WTC11 (cell line): ENCODE measurements around the gene ARAP1. TPM values are rescaled to one million over a fixed set of nuclear protein-coding genes. Genes with fewer than 3 reads are reported as not detected.

Source experiments
- ATAC-seq: fragments of 200-7000 bp; cut with Tn5 transposase; 2 replicates; pipeline ENCODE4 v1.10.0; 2021; ENCODE audit warnings: mild to moderate bottlenecking, moderate library complexity
- CTCF ChIA-PET: fragments of 300-600 bp; sonication (Branson Sonifier 250); formaldehyde crosslinking; loops from one replicate; lab custom pipeline; 2021; ENCODE audit warnings: antibody characterized with exemption; lab: Charles Lee
- POLR2A ChIA-PET: fragments of 350-600 bp; sonication (Branson Sonifier 250); formaldehyde crosslinking; loops from one replicate; lab custom pipeline; 2021; ENCODE audit warnings: antibody characterized with exemption; lab: Charles Lee
- DNase-seq: peaks from one replicate; pipeline ENCODE4 v3.0.0; 2021; ENCODE audit warnings: low spot score
- H3K27ac Mint-ChIP-seq: 2 replicates; pipeline ENCODE4 v1.8.0; 2021; ENCODE audit warnings: mixed read lengths
- H3K27me3 Mint-ChIP-seq: 2 replicates; pipeline ENCODE4 v1.8.0; 2021; ENCODE audit warnings: low read depth, mild to moderate bottlenecking, moderate library complexity, mixed read lengths
- H3K36me3 Mint-ChIP-seq: 2 replicates; pipeline ENCODE4 v1.8.0; 2021; ENCODE audit warnings: mixed read lengths
- H3K4me1 Mint-ChIP-seq: 2 replicates; pipeline ENCODE4 v1.8.0; 2022; ENCODE audit warnings: mixed read lengths
- H3K4me3 Mint-ChIP-seq: 2 replicates; pipeline ENCODE4 v1.8.0; 2021; ENCODE audit warnings: mild to moderate bottlenecking, moderate library complexity, mixed read lengths
- H3K9me3 Mint-ChIP-seq: 2 replicates; pipeline ENCODE4 v1.8.0; 2021; ENCODE audit warnings: mixed read lengths
- ATF6 ChIP-seq: sonication (generic); formaldehyde crosslinking; IDR thresholded peaks from 2 replicates; pipeline ENCODE4 v1.8.1; 2023; ENCODE audit warnings: mild to moderate bottlenecking, missing genetic modification reagents
- FOXP1 ChIP-seq: sonication (generic); formaldehyde crosslinking; IDR thresholded peaks from 2 replicates; pipeline ENCODE4 v1.8.0; 2022; ENCODE audit warnings: missing genetic modification reagents, mild to moderate bottlenecking, moderate library complexity, borderline replicate concordance
- GTF2I ChIP-seq: fragments of 250-450 bp; sonication (Bioruptor Pico); conservative IDR thresholded peaks from 2 replicates; pipeline ENCODE4 v1.4.0; 2021; ENCODE audit warnings: mild to moderate bottlenecking
- IRF2 ChIP-seq: sonication (generic); formaldehyde crosslinking; IDR thresholded peaks from 2 replicates; pipeline ENCODE4 v1.8.0; 2022; ENCODE audit warnings: low read depth, missing genetic modification reagents, borderline replicate concordance
- JAZF1 ChIP-seq: fragments of 250-450 bp; sonication (Bioruptor Pico); IDR thresholded peaks from 2 replicates; pipeline ENCODE4 v1.9.0; 2021; ENCODE audit warnings: moderate library complexity, mild to moderate bottlenecking, inconsistent platforms
- NR3C1 ChIP-seq: sonication (generic); formaldehyde crosslinking; conservative IDR thresholded peaks from 2 replicates; pipeline ENCODE4 v1.8.1; 2023; ENCODE audit warnings: low read depth, mild to moderate bottlenecking, missing genetic modification reagents
- PRDM15 ChIP-seq: sonication (generic); formaldehyde crosslinking; IDR thresholded peaks from 2 replicates; pipeline ENCODE4 v1.8.0; 2022; ENCODE audit warnings: missing genetic modification reagents
- RORB ChIP-seq: fragments of 250-450 bp; sonication (Bioruptor Pico); IDR thresholded peaks from 2 replicates; pipeline ENCODE4 v1.9.0; 2021; ENCODE audit warnings: mild to moderate bottlenecking
- ZNF317 ChIP-seq: sonication (generic); formaldehyde crosslinking; IDR thresholded peaks from 2 replicates; pipeline ENCODE4 v1.8.1; 2023; ENCODE audit warnings: low read depth, mild to moderate bottlenecking, moderate library complexity, missing genetic modification reagents, borderline replicate concordance
- ZNF396 ChIP-seq: fragments of 250-450 bp; sonication (Bioruptor Pico); IDR thresholded peaks from 2 replicates; pipeline ENCODE4 v1.8.0; 2021; ENCODE audit warnings: mild to moderate bottlenecking, moderate library complexity, borderline replicate concordance
- ZNF671 ChIP-seq: fragments of 250-450 bp; sonication (Bioruptor Pico); IDR thresholded peaks from 2 replicates; pipeline ENCODE4 v1.8.0; 2021; ENCODE audit warnings: mild to moderate bottlenecking
- total RNA-seq: library from RNA; stranded (reverse); gene quantifications from 3 replicates; pipeline ENCODE4 v1.2.3, GENCODE V29; 2021
- TF ChIP-seq, protein P1 (sequence below): fragments of 250-450 bp; sonication (Bioruptor Pico); IDR thresholded peaks from 2 replicates; pipeline ENCODE4 v1.8.0; 2021; ENCODE audit warnings: mild to moderate bottlenecking
- TF ChIP-seq, protein P2 (sequence below): fragments of 250-450 bp; sonication (Bioruptor Pico); IDR thresholded peaks from 2 replicates; pipeline ENCODE4 v1.9.0; 2021; ENCODE audit warnings: mild to moderate bottlenecking
- TF ChIP-seq, protein P3 (sequence below): sonication (generic); formaldehyde crosslinking; IDR thresholded peaks from 2 replicates; pipeline ENCODE4 v1.8.1; 2022; ENCODE audit warnings: low read depth, missing genetic modification reagents, borderline replicate concordance

Gene ARAP1
- total RNA-seq, 1 experiment from 2014 or later = 98.8 TPM

GRCh38 chr11:72770799-72771198 is 18.6 kb upstream of the ARAP1 start:
- no peak for ATAC-seq
- CTCF ChIA-PET = interaction anchor here (1.3 to 1.8 kb wide), 5 partner anchors 10 to 46 kb away, joined by 3 to 8 read pairs (median 4); partner anchors contain the start of gene STARD10

DNA sequence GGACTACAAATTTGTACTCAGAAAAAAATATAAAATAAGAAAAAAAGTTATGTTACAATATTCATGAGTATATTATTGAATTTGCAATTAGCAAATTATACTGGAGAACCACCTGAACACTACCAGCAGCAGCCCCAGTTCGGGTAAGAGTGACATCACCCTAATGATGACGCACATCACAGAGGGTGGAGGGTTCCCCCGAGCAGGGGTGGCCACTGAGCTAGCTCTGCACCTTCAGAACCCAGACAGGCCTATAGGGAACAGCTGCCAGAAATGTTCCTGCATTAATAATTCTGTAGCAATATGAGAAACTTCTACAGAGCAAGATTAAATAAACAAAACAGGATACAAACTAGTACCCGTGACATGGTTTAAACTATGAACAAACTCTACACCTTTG is 17.5 kb upstream of the ARAP1 start:
- no peak overlapping the region for H3K4me3 Mint-ChIP-seq
- H3K27ac Mint-ChIP-seq = no peak overlapping the region
- ATAC-seq (no peak), DNase-seq (no peak)
- no peaks in the 10 kb centered on the region for H3K36me3 Mint-ChIP-seq
- H3K27me3 Mint-ChIP-seq = no peaks in the 10 kb centered on the region
- POLR2A ChIA-PET = no interaction called here
- H3K9me3 Mint-ChIP-seq = no peaks in the 10 kb centered on the region
- peaks cover 20% of the 10 kb centered on the region for H3K4me1 Mint-ChIP-seq
- TF ChIP-seq RORB (CRISPR knock-in tag) (no peak), IRF2 (CRISPR knock-in tag) (no peak), NR3C1 (CRISPR knock-in tag) (no peak), PRDM15 (CRISPR knock-in tag) (no peak), ATF6 (CRISPR knock-in tag) (no peak), GTF2I (no peak)
- CTCF ChIA-PET = interaction anchor here (0.5 to 1.4 kb wide), 2 partner anchors 44 to 127 kb away, joined by 3 to 4 read pairs; no protein-coding TSS in a partner anchor

More at GRCh38 chr11:72770799-72771198, 18.6 kb upstream of the ARAP1 start:
- Mint-ChIP-seq H3K9me3 (no peaks in the 10 kb centered on the region), H3K36me3 (no peaks in the 10 kb centered on the region), H3K4me1 (peaks cover 14% of the 10 kb centered on the region), H3K27me3 (no peaks in the 10 kb centered on the region), H3K27ac (no peak overlapping the region), H3K4me3 (no peak overlapping the region)
- POLR2A ChIA-PET = interaction anchor here (1.5 kb wide), 1 partner anchor 11 kb away, joined by 5 read pairs; no protein-coding TSS in a partner anchor
- TF ChIP-seq GTF2I (no peak), FOXP1 (no peak), ZNF671 (no peak), JAZF1 (CRISPR knock-in tag) (no peak), ZNF317 (no peak), ZNF396 (CRISPR knock-in tag) (no peak)
- TF ChIP-seq, protein P1, sequence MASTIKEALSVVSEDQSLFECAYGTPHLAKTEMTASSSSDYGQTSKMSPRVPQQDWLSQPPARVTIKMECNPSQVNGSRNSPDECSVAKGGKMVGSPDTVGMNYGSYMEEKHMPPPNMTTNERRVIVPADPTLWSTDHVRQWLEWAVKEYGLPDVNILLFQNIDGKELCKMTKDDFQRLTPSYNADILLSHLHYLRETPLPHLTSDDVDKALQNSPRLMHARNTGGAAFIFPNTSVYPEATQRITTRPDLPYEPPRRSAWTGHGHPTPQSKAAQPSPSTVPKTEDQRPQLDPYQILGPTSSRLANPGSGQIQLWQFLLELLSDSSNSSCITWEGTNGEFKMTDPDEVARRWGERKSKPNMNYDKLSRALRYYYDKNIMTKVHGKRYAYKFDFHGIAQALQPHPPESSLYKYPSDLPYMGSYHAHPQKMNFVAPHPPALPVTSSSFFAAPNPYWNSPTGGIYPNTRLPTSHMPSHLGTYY (CRISPR knock-in tag) = no peak
- TF ChIP-seq, protein P2, sequence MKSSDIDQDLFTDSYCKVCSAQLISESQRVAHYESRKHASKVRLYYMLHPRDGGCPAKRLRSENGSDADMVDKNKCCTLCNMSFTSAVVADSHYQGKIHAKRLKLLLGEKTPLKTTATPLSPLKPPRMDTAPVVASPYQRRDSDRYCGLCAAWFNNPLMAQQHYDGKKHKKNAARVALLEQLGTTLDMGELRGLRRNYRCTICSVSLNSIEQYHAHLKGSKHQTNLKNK (CRISPR knock-in tag) = no peak
- DNase-seq = no peak

GRCh38 chr11:72768581-72768980 is 16.4 kb upstream of the ARAP1 start:
- no peak for DNase-seq
- ChIA-PET CTCF (interaction anchor here (1.3 to 2.2 kb wide), 4 partner anchors 19 to 179 kb away, joined by 5 to 16 read pairs (median 8); partner anchors contain the start of gene STARD10), POLR2A (no interaction called here)
- no peak for ATAC-seq
- Mint-ChIP-seq H3K4me1 (peaks cover 30% of the 10 kb centered on the region), H3K4me3 (no peak overlapping the region), H3K9me3 (no peaks in the 10 kb centered on the region), H3K27ac (no peak overlapping the region), H3K36me3 (no peaks in the 10 kb centered on the region), H3K27me3 (no peaks in the 10 kb centered on the region)
- TF ChIP-seq, protein P3, sequence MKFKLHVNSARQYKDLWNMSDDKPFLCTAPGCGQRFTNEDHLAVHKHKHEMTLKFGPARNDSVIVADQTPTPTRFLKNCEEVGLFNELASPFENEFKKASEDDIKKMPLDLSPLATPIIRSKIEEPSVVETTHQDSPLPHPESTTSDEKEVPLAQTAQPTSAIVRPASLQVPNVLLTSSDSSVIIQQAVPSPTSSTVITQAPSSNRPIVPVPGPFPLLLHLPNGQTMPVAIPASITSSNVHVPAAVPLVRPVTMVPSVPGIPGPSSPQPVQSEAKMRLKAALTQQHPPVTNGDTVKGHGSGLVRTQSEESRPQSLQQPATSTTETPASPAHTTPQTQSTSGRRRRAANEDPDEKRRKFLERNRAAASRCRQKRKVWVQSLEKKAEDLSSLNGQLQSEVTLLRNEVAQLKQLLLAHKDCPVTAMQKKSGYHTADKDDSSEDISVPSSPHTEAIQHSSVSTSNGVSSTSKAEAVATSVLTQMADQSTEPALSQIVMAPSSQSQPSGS (CRISPR knock-in tag) = no peak
